ENCODE data around the gene CARHSP1. TPM values are rescaled to one million over a fixed set of nuclear protein-coding genes. Genes with fewer than 3 reads are reported as not detected.

Gene CARHSP1
- total and polyA plus RNA-seq, 9 of the 15 experiments (the other 6 are each of a cell fraction or from before 2014, with no cell fraction given): 5.8 to 114 (median 41.1) TPM

DNA sequence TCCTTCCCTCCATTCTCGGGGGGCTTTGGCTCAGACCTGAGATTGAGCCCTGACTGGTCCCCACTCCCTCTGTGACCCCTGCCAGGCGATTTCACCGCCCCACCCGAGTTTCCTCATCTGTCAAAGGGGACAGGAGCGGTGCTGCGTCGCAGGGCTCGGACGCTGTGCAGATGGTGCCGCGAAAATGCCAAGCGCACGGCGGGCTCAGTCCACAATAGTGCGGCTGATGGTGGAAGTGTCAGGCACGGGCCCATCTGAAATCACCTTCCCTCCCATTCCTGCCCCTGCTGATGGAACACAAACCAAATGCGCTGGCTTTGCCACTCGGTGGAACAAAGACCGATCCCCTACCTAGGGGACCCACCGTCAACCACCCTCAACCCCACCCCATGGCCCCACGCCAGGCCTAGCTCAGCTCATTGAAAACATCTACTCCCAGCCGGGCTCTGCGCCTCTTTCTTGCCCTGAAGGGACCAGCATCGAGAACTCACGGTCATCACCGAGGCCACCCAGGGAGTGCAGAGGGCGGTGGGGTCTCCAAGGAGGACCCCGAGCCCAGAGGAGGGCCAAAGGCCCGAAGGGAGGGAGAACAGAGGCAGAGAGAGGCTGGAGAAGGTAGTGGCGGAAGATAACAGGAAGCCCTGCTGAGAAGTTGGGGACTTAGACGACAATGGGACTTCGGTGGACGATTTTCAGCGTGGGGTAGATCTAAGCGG is 1.4 kb downstream of the CARHSP1 start (continued):
- TF ChIP-seq EHMT2 (IDR thresholded peaks at IDR 0.05) (no peak), ADNP (tag; IDR thresholded peaks at IDR 0.05) (no peak), POLR2AphosphoS2 (IDR thresholded peaks at IDR 0.05; ENCODE audit: low read length) (no peak), CBX2 (IDR thresholded peaks at IDR 0.05; ENCODE audit: insufficient read depth, low read length, poor library complexity, severe bottlenecking) (no peak), NFIX (CRISPR knock-in tag; IDR thresholded peaks at IDR 0.05; ENCODE audit: low read depth) (no peak), ZNF778 (CRISPR knock-in tag; IDR thresholded peaks at IDR 0.05) (no peak), ZNF121 (CRISPR knock-in tag; conservative IDR thresholded peaks at IDR 0.05) (no peak), ZNF212 (CRISPR knock-in tag; IDR thresholded peaks at IDR 0.05) (no peak), ZNF3 (CRISPR knock-in tag; IDR thresholded peaks at IDR 0.05) (no peak), ESRRA (IDR thresholded peaks at IDR 0.05; ENCODE audit: borderline replicate concordance, low read depth) (no peak), CBFB (CRISPR knock-in tag; IDR thresholded peaks at IDR 0.05) (no peak), KAT7 (CRISPR knock-in tag; IDR thresholded peaks at IDR 0.05; ENCODE audit: borderline replicate concordance) (0 out of 2 replicates have a peak, but pooled peaks have one; percentile 60), ZNF695 (CRISPR knock-in tag; IDR thresholded peaks at IDR 0.05) (no peak), U2AF1 (optimal IDR thresholded peaks at IDR 0.05; ENCODE audit: low read depth, low read length) (no peak), ZNF780A (CRISPR knock-in tag; IDR thresholded peaks at IDR 0.05) (no peak), POLR3G (IDR thresholded peaks at IDR 0.05; ENCODE audit: extremely low read depth, insufficient read length, insufficient replicate concordance) (no peak), POLR2G (IDR thresholded peaks at IDR 0.05; ENCODE audit: low read depth, low read length) (peak; percentile 62)
- TF ChIP-seq, protein P1, sequence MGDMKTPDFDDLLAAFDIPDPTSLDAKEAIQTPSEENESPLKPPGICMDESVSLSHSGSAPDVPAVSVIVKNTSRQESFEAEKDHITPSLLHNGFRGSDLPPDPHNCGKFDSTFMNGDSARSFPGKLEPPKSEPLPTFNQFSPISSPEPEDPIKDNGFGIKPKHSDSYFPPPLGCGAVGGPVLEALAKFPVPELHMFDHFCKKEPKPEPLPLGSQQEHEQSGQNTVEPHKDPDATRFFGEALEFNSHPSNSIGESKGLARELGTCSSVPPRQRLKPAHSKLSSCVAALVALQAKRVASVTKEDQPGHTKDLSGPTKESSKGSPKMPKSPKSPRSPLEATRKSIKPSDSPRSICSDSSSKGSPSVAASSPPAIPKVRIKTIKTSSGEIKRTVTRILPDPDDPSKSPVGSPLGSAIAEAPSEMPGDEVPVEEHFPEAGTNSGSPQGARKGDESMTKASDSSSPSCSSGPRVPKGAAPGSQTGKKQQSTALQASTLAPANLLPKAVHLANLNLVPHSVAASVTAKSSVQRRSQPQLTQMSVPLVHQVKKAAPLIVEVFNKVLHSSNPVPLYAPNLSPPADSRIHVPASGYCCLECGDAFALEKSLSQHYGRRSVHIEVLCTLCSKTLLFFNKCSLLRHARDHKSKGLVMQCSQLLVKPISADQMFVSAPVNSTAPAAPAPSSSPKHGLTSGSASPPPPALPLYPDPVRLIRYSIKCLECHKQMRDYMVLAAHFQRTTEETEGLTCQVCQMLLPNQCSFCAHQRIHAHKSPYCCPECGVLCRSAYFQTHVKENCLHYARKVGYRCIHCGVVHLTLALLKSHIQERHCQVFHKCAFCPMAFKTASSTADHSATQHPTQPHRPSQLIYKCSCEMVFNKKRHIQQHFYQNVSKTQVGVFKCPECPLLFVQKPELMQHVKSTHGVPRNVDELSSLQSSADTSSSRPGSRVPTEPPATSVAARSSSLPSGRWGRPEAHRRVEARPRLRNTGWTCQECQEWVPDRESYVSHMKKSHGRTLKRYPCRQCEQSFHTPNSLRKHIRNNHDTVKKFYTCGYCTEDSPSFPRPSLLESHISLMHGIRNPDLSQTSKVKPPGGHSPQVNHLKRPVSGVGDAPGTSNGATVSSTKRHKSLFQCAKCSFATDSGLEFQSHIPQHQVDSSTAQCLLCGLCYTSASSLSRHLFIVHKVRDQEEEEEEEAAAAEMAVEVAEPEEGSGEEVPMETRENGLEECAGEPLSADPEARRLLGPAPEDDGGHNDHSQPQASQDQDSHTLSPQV (IDR thresholded peaks at IDR 0.05): no peak
- TF ChIP-seq, protein P2, sequence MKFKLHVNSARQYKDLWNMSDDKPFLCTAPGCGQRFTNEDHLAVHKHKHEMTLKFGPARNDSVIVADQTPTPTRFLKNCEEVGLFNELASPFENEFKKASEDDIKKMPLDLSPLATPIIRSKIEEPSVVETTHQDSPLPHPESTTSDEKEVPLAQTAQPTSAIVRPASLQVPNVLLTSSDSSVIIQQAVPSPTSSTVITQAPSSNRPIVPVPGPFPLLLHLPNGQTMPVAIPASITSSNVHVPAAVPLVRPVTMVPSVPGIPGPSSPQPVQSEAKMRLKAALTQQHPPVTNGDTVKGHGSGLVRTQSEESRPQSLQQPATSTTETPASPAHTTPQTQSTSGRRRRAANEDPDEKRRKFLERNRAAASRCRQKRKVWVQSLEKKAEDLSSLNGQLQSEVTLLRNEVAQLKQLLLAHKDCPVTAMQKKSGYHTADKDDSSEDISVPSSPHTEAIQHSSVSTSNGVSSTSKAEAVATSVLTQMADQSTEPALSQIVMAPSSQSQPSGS (CRISPR knock-in tag; IDR thresholded peaks at IDR 0.05): no peak
- TF ChIP-seq, protein P3, sequence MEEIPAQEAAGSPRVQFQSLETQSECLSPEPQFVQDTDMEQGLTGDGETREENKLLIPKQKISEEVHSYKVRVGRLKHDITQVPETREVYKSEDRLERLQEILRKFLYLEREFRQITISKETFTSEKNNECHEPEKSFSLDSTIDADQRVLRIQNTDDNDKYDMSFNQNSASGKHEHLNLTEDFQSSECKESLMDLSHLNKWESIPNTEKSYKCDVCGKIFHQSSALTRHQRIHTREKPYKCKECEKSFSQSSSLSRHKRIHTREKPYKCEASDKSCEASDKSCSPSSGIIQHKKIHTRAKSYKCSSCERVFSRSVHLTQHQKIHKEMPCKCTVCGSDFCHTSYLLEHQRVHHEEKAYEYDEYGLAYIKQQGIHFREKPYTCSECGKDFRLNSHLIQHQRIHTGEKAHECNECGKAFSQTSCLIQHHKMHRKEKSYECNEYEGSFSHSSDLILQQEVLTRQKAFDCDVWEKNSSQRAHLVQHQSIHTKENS (CRISPR knock-in tag; IDR thresholded peaks at IDR 0.05): no peak

All from K562 (cell line).